ENCODE measurements around the gene KRTAP2-3. TPM values are rescaled to one million over a fixed set of nuclear protein-coding genes. Genes with fewer than 3 reads are reported as not detected.

The KRTAP2-3 gene
- total RNA-seq, 1 experiment from 2014 or later: 6.3 TPM

DNA sequence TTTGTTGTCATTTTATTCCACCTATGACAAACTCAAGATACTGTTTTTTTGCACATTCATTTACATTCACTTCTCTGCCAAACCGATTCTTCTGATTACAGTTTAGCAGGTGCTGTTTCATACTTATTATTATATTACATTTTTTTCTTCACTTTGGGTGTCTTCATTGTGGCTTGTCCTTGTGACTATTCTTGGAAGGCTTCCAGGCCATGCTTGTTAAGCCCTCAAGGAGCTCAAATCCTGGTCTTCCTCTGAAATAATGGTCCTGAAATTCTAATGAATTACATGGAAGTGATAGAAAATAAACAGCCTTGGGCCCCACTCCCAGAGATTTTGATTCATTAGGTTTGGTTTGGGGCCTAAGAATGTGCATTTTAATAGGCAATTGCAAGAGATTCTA lies 4.4 kb upstream of the KRTAP2-3 start:
- Histone ChIP-seq H3K4me2 (ENCODE audit: low read length) (no peak overlapping the region), H3K9me2 (ENCODE audit: insufficient read depth) (no peaks in the 10 kb centered on the region), H3K4me1 (ENCODE audit: control insufficient read depth in 1 of 2, insufficient read depth in 2 of 2, low read length in 2 of 2) (peaks cover 39 to 85% of the 10 kb centered on the region in 2 experiments), H3K4me3 (replicated peaks in 1 of 2; ENCODE audit: low read depth in 1 of 2, low read length in 2 of 2) (no peak overlapping the region), H4K20me1 (ENCODE audit: insufficient read depth) (no peaks in the 10 kb centered on the region), H3K9ac (ENCODE audit: low read length) (0 out of 2 replicates have a peak overlapping the region, but pooled peaks have one; percentile 2), H3K9me3 (ENCODE audit: control insufficient read depth in 1 of 2, insufficient read depth in 1 of 2, low read depth in 1 of 2, low read length in 2 of 2) (no peaks in the 10 kb centered on the region; a peak in 1 of 4 replicates), H3K79me2 (ENCODE audit: insufficient read depth, low read length) (no peaks in the 10 kb centered on the region), H3K27ac (ENCODE audit: low read depth, low read length) (no peak overlapping the region), H3K36me3 (ENCODE audit: control insufficient read depth in 1 of 2, insufficient read depth in 2 of 2, low read length in 2 of 2) (peaks cover 0 to 15% of the 10 kb centered on the region in 2 experiments; a peak in 1 of 4 replicates), H3K27me3 (ENCODE audit: insufficient read depth, low read length) (no peaks in the 10 kb centered on the region), H2AFZ (ENCODE audit: low read depth, low read length, poor library complexity, severe bottlenecking) (no peak overlapping the region)
- TF ChIP-seq TCF7L2 (IDR thresholded peaks at IDR 0.05; ENCODE audit: borderline replicate concordance, extremely low read depth, insufficient read depth, insufficient read length): no peak
- ATAC-seq: no peak
- ChIA-PET CTCF (no interaction called here), POLR2A (no interaction called here), RAD21 (ENCODE audit: low non-redundant PET in 1 of 2, low total read pairs in 2 of 2, uncharacterized antibody in 2 of 2, unreplicated experiment in 2 of 2) (no interaction called here)
- no TSS peak for BruUV-seq (replicated peaks)
- DNase-seq (ENCODE audit: low read depth, low spot score): no peak
- intact Hi-C loops (cut with micrococcal nuclease): no loop called here

DNA sequence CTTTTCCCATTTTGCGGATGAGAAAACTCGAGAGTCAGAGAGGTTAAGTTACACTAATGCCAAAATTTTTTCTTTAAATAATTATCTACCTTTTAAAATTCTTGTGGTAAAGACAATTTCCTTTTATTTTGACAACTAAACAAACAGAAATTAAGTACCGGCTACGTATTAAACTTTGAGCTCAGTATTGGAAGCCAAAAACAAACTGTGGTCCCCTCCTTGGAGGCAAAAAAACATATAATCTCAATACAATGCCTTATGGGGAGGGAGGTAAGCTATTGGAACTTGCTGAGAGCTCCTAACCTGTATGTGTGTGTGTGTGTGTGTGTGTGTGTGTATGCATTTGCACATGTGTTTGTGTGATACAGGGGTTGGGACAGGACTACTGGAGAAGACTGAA lies 3.5 kb upstream of the KRTAP2-3 start:
- intact Hi-C loops (cut with micrococcal nuclease): no loop called here
- Histone ChIP-seq H3K4me1 (ENCODE audit: control insufficient read depth in 1 of 2, insufficient read depth in 2 of 2, low read length in 2 of 2) (peaks cover 47 to 88% of the 10 kb centered on the region in 2 experiments), H3K9me2 (ENCODE audit: insufficient read depth) (no peaks in the 10 kb centered on the region), H3K4me2 (ENCODE audit: low read length) (no peak overlapping the region), H3K79me2 (ENCODE audit: insufficient read depth, low read length) (no peaks in the 10 kb centered on the region), H3K36me3 (ENCODE audit: control insufficient read depth in 1 of 2, insufficient read depth in 2 of 2, low read length in 2 of 2) (peaks cover 0 to 12% of the 10 kb centered on the region in 2 experiments; a peak in 1 of 4 replicates), H3K4me3 (replicated peaks in 1 of 2; ENCODE audit: low read depth in 1 of 2, low read length in 2 of 2) (no peak overlapping the region), H3K27me3 (ENCODE audit: insufficient read depth, low read length) (no peaks in the 10 kb centered on the region), H2AFZ (ENCODE audit: low read depth, low read length, poor library complexity, severe bottlenecking) (no peak overlapping the region), H3K9me3 (ENCODE audit: control insufficient read depth in 1 of 2, insufficient read depth in 1 of 2, low read depth in 1 of 2, low read length in 2 of 2) (no peaks in the 10 kb centered on the region; a peak in 1 of 4 replicates), H4K20me1 (ENCODE audit: insufficient read depth) (no peaks in the 10 kb centered on the region), H3K27ac (ENCODE audit: low read depth, low read length) (0 out of 2 replicates have a peak overlapping the region, but pooled peaks have one; percentile 9), H3K9ac (ENCODE audit: low read length) (0 out of 2 replicates have a peak overlapping the region, but pooled peaks have one; percentile 2)
- CTCF ChIA-PET: no interaction called here
- DNase-seq (ENCODE audit: low read depth, low spot score): no peak
- POLR2A ChIA-PET: no interaction called here
- no peak for TF ChIP-seq EGR1 (IDR thresholded peaks at IDR 0.05; ENCODE audit: low read depth)
- TF ChIP-seq, protein P1, sequence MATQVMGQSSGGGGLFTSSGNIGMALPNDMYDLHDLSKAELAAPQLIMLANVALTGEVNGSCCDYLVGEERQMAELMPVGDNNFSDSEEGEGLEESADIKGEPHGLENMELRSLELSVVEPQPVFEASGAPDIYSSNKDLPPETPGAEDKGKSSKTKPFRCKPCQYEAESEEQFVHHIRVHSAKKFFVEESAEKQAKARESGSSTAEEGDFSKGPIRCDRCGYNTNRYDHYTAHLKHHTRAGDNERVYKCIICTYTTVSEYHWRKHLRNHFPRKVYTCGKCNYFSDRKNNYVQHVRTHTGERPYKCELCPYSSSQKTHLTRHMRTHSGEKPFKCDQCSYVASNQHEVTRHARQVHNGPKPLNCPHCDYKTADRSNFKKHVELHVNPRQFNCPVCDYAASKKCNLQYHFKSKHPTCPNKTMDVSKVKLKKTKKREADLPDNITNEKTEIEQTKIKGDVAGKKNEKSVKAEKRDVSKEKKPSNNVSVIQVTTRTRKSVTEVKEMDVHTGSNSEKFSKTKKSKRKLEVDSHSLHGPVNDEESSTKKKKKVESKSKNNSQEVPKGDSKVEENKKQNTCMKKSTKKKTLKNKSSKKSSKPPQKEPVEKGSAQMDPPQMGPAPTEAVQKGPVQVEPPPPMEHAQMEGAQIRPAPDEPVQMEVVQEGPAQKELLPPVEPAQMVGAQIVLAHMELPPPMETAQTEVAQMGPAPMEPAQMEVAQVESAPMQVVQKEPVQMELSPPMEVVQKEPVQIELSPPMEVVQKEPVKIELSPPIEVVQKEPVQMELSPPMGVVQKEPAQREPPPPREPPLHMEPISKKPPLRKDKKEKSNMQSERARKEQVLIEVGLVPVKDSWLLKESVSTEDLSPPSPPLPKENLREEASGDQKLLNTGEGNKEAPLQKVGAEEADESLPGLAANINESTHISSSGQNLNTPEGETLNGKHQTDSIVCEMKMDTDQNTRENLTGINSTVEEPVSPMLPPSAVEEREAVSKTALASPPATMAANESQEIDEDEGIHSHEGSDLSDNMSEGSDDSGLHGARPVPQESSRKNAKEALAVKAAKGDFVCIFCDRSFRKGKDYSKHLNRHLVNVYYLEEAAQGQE (IDR thresholded peaks at IDR 0.05; ENCODE audit: low read depth): no peak
- ATAC-seq: no peak
- RAD21 ChIA-PET (ENCODE audit: low non-redundant PET in 1 of 2, low total read pairs in 2 of 2, uncharacterized antibody in 2 of 2, unreplicated experiment in 2 of 2): no interaction called here
- BruUV-seq (replicated peaks): no TSS peak

Data from HCT116 (cell line).